ENCODE data around the gene CAPN11. TPM values are rescaled to one million over a fixed set of nuclear protein-coding genes. Genes with fewer than 3 reads are reported as not detected.
"Not testable (repeated sequence)": the region's sequence is repeated elsewhere in the genome, so short reads cannot be mapped to it uniquely, and the experiment has no call there.

Gene CAPN11
- total RNA-seq, 2 experiments from 2014 or later, result 2.5 to 3.0 TPM

DNA sequence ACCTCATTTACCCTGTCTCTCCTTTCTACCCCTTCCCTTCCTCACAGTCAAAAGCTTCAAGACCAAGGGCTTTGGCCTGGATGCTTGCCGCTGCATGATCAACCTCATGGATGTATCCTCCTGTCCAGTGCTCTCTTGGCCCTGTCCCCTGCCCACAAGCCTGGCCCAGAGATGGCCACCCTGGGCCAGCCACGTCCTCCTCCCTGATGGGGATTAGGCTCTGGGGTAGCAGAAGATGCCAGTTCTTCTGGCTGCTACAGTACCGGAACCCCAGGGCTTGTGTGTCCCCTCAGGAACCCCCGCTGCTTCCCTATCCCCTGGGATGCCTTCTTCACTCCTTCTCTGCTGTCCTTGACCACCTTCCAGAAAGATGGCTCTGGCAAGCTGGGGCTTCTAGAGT, 22.3 kb downstream of the CAPN11 start:
- H3K36me3 Mint-ChIP-seq (ENCODE audit: low read depth), result no peaks in the 10 kb centered on the region
- no peak overlapping the region for H3K27ac Mint-ChIP-seq
- POLR2A ChIA-PET, result no interaction called here

DNA sequence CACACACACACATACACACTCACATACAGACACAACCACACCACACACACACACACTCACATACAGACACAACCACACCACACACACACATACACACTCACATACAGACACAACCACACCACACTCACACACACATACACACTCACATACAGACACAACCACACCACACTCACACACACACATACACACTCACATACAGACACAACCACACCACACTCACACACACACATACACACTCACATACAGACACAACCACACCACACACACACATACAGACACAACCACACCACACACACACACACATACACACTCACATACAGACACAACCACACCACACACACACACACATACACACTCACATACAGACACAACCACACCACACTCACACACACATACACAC, 23.2 kb downstream of the CAPN11 start:
- DNase-seq; POLR2A ChIA-PET; H3K27me3 Mint-ChIP-seq; H3K9me3 Mint-ChIP-seq; H3K36me3 Mint-ChIP-seq (ENCODE audit: low read depth); H3K27ac Mint-ChIP-seq; H3K4me3 Mint-ChIP-seq: not testable (repeated sequence)
- CTCF ChIA-PET, result interaction anchor here (0.5 to 1.4 kb wide), 2 partner anchors 24 to 42 kb away, joined by 3 to 4 read pairs; partner anchors contain the start of gene SLC29A1
- H3K4me1 Mint-ChIP-seq, result peaks cover 13% of the 10 kb centered on the region

More for the DNA sequence above, 22.3 kb downstream of the CAPN11 start:
- Mint-ChIP-seq H3K27me3 (no peaks in the 10 kb centered on the region), H3K4me3 (no peak overlapping the region), H3K4me1 (peaks cover 14% of the 10 kb centered on the region), H3K9me3 (no peaks in the 10 kb centered on the region)
- CTCF ChIA-PET, result interaction anchor here (1.0 to 1.2 kb wide), 2 partner anchors 12 to 158 kb away, joined by 3 read pairs; no protein-coding TSS in a partner anchor
- DNase-seq, result no peak

DNA sequence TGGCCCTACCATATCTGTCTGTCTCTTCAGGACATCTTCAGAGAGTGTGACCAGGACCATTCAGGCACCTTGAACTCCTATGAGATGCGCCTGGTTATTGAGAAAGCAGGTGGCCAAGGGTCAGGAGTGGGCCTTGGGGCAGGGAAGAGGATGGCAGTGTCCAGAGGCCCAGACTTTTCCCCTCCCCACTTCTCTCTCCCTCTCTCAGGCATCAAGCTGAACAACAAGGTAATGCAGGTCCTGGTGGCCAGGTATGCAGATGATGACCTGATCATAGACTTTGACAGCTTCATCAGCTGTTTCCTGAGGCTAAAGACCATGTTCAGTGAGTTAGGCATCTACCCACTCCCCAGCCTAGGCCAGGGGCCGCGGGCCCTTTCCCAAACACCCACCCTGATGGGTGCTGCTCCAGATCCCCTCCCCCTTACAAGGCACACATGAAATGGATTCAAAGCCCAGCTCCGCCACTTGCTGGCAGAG, 24.3 kb downstream of the CAPN11 start:
- POLR2A ChIA-PET, result no interaction called here
- peaks cover 9% of the 10 kb centered on the region for H3K4me1 Mint-ChIP-seq
- no peaks in the 10 kb centered on the region for H3K27me3 Mint-ChIP-seq
- CTCF ChIA-PET, result interaction anchor here (1.4 kb wide), 1 partner anchor 23 kb away, joined by 4 read pairs; no protein-coding TSS in a partner anchor
- no peak overlapping the region for H3K27ac Mint-ChIP-seq
- no peaks in the 10 kb centered on the region for H3K9me3 Mint-ChIP-seq
- no peak for DNase-seq
- H3K4me3 Mint-ChIP-seq, result no peak overlapping the region
- no peaks in the 10 kb centered on the region for H3K36me3 Mint-ChIP-seq (ENCODE audit: low read depth)

DNA sequence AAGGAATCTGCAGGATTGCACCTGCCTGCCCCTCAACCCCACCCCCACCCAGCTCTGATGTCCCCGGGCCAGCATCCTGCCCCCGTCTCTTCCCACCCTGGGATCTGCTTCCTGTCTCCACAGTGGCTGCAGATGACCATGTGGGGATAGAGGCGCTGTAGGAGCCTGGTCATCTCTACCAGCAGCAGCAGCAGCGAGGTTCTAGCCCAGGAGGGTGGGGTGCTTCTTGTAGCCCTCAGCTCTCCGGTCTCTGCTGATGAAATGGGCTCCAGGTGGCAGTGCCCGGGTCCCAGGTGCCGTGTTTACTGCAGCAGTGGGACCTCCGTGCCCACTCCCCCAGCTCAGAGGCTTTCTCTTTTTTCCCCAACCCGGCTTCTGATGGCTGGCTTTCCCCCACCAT, 25.2 kb downstream of the CAPN11 start:
- Mint-ChIP-seq H3K4me3 (no peak overlapping the region), H3K36me3 (ENCODE audit: low read depth) (no peaks in the 10 kb centered on the region), H3K27ac (no peak overlapping the region), H3K9me3 (no peaks in the 10 kb centered on the region), H3K4me1 (peaks cover 9% of the 10 kb centered on the region), H3K27me3 (no peaks in the 10 kb centered on the region)
- DNase-seq, result no peak
- ChIA-PET CTCF (no interaction called here), POLR2A (no interaction called here)

DNA sequence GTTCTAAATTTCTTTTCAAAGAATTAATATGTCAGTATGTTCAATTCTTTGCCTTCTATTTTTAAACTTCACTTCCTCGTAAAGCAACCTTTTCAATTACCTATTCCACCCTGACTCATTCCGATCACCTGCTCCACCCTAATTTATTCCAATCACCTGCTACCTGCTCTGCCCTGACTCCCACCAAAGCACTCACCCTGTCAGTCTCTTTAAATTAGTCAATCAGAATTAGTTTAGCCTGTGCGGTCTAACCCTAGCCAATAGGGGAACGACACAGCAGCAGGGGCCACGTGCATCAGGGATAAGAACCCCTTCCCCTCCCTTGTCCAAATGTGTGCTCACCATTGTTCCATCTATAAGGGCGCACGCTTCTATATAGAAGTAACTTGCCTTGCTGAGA, 26.7 kb downstream of the CAPN11 start:
- H3K9me3 Mint-ChIP-seq; DNase-seq; H3K36me3 Mint-ChIP-seq (ENCODE audit: low read depth); H3K4me1 Mint-ChIP-seq; H3K27ac Mint-ChIP-seq; H3K4me3 Mint-ChIP-seq; POLR2A ChIA-PET; H3K27me3 Mint-ChIP-seq: not testable (repeated sequence)
- CTCF ChIA-PET, result interaction anchor here (1.3 kb wide), 1 partner anchor 82 kb away, joined by 4 read pairs; no protein-coding TSS in a partner anchor

DNA sequence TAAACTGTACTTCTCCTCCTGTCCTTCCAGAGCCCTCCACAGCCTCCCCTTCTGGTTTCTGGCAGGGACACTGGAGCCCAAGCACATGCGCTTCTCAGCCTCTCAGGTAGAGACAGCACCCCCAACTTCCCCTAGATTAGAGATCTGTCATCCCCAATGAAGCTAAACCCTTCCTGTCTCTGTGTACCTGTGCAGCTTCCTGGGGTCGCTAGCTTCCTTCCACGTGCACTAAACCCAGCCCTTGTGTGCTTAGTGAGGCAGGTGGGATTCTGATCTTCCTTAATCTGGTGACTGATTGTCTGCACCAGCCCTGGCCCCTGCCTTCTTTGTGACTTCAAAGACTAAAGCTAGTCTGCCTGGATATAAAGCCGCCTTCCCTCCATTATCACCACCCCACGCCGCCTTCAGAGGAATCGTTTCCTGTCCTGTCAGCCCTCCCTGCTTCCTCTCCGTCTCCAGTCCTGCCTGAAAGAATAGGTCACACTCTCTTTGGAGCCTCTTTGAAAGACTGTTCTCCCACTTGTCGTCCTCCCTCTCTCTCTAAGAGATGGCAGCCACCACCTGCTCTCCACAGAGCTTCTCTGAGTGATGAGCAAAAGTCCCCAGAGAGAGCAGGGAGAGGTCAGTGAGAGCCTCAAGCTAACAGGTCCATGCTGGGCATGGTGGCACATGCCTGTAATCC, 27.5 kb downstream of the CAPN11 start:
- Mint-ChIP-seq H3K36me3 (ENCODE audit: low read depth) (no peaks in the 10 kb centered on the region), H3K4me1 (peaks cover 9% of the 10 kb centered on the region), H3K4me3 (no peak overlapping the region), H3K9me3 (no peaks in the 10 kb centered on the region), H3K27ac (no peak overlapping the region), H3K27me3 (no peaks in the 10 kb centered on the region)
- ChIA-PET POLR2A (no interaction called here), CTCF (interaction anchor here (0.8 to 1.3 kb wide), 2 partner anchors 35 to 82 kb away, joined by 3 to 4 read pairs; no protein-coding TSS in a partner anchor)
- DNase-seq, result no peak

DNA sequence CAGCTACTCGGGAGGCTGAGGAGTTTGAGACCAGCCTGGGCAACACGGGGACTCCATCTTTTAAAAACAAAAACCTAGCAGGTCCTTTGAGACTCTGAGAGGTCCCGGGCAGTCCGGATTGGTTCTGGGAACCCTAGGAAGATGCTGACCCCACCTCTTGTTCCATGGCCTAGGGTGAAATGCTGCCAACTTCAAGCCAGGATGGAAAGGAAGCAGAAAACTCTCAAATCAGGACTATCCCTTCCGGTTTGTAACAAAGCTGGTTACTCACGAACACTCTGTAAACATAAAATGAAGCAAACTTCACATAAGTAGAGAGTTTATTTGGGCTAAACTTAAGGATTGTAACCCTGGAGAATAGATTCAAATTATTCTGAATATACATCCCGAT, 28.0 kb downstream of the CAPN11 start:
- ChIA-PET POLR2A (no interaction called here), CTCF (interaction anchor here (0.8 to 1.3 kb wide), 2 partner anchors 35 to 81 kb away, joined by 3 to 4 read pairs; no protein-coding TSS in a partner anchor)
- no peaks in the 10 kb centered on the region for H3K27me3 Mint-ChIP-seq
- no peaks in the 10 kb centered on the region for H3K36me3 Mint-ChIP-seq (ENCODE audit: low read depth)
- H3K9me3 Mint-ChIP-seq, result no peaks in the 10 kb centered on the region
- DNase-seq, result no peak
- H3K27ac Mint-ChIP-seq, result no peak overlapping the region
- peaks cover 9% of the 10 kb centered on the region for H3K4me1 Mint-ChIP-seq
- H3K4me3 Mint-ChIP-seq, result no peak overlapping the region

DNA sequence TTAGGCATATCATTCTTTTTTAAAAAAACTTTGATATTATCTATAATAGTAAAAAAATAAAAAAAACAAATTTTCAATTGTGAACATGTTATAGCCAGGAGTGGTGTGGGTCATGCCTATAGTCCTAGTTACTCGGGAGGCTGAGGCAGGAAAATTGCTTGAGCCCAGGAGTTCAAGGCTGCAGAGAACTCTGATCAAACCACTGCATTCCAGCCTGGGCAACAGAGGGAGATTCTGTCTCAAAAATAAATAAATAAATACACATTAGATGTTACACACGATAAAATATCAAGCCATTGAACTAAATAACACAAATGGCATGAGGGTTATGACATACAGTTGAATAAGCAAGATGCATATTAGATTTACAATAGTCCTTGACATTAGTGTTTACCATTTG, 30.2 kb downstream of the CAPN11 start:
- no peak overlapping the region for H3K27ac Mint-ChIP-seq
- no peaks in the 10 kb centered on the region for H3K9me3 Mint-ChIP-seq
- H3K36me3 Mint-ChIP-seq (ENCODE audit: low read depth), result no peaks in the 10 kb centered on the region
- no peak for DNase-seq
- H3K4me3 Mint-ChIP-seq, result no peak overlapping the region
- ChIA-PET CTCF (interaction anchor here (1.6 to 1.9 kb wide), 2 partner anchors 13 to 20 kb away, joined by 5 to 7 read pairs; no protein-coding TSS in a partner anchor), POLR2A (no interaction called here)
- H3K27me3 Mint-ChIP-seq, result no peaks in the 10 kb centered on the region
- H3K4me1 Mint-ChIP-seq, result peaks cover 13% of the 10 kb centered on the region

DNA sequence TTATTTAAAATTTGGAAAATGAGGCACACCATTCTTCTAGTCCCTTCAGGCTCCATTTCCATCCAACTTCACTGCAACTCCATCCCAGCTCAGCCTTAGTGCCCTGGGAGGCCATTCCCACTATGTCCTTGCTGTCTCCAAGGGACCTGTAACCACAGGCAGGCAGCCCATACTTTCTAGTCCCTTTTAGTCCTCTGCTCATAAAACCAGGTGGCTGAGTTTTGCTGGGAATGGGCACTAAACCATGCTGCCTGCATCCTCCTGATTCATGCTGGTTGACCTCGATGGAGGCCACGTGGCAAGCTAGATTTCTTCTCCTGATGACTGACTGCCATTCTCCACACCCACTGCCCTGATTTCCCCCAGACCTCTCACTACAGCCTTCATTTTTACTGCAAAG, 30.6 kb downstream of the CAPN11 start:
- no peak overlapping the region for H3K27ac Mint-ChIP-seq
- no peaks in the 10 kb centered on the region for H3K9me3 Mint-ChIP-seq
- no peak overlapping the region for H3K4me3 Mint-ChIP-seq
- peaks cover 13% of the 10 kb centered on the region for H3K4me1 Mint-ChIP-seq
- ChIA-PET CTCF (interaction anchor here (0.7 to 1.9 kb wide), 3 partner anchors 10 to 14 kb away, joined by 3 to 7 read pairs (median 5); no protein-coding TSS in a partner anchor), POLR2A (interaction anchor here (0.6 kb wide), 1 partner anchor 36 kb away, joined by 3 read pairs; no protein-coding TSS in a partner anchor)
- no peaks in the 10 kb centered on the region for H3K36me3 Mint-ChIP-seq (ENCODE audit: low read depth)
- DNase-seq, result no peak
- H3K27me3 Mint-ChIP-seq, result no peaks in the 10 kb centered on the region

DNA sequence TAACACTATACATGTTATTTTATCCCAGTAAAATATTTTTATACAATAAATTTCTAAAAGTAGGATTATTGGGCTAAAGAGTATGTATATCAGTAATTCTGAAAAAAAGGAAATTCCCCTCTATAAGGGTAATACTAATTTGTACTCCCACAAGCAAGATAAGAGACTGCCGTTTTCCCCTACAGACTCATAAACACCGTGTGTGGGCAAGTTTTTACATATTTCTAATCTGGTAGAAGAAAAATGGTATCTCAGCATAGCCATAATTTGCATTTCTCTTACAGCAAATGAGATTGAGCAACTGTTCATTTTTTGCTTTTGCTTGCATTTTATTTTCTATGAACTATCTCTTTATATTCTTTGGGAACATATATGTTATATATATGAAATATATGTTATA, 32.1 kb downstream of the CAPN11 start:
- Mint-ChIP-seq H3K27me3 (peaks cover 4% of the 10 kb centered on the region), H3K4me3 (no peak overlapping the region), H3K36me3 (ENCODE audit: low read depth) (no peaks in the 10 kb centered on the region), H3K9me3 (no peaks in the 10 kb centered on the region), H3K4me1 (peaks cover 10% of the 10 kb centered on the region), H3K27ac (no peak overlapping the region)
- CTCF ChIA-PET, result interaction anchor here (0.6 to 1.9 kb wide), 2 partner anchors 15 to 105 kb away, joined by 3 to 7 read pairs; no protein-coding TSS in a partner anchor
- DNase-seq, result no peak
- POLR2A ChIA-PET, result no interaction called here

DNA sequence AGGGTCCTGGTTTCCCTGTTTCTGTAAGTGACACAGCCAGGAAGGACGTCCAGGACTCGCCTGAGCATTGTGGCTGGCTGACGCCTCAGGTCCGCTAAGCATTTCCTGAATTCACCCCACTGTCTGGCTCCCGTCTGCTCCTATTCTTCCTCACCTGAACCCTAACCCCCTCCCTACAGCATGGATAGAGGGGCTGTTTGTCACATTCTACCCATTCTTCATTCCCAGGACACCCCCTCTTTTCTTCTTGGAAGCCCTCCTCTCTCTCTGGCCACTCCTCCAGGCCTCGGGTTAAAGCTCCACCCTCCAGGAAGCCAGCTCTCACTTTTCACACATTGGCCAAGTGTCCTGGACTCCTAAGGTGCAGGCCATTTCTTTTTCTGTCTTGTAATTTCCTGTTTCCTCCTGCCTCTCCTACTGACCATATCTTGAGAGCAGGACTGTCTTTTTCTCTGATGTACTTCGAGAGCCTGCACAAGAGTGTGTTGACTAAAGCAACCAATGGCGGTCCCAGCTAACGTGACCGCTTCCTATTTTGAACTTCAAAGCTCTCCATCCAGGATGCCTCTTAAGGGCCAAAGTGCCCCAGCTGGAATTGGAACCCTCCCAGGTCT, 33.9 kb downstream of the CAPN11 start:
- no peak for DNase-seq
- H3K27me3 Mint-ChIP-seq, result peaks cover 4% of the 10 kb centered on the region
- CTCF ChIA-PET, result interaction anchor here (1.6 kb wide), 1 partner anchor 12 kb away, joined by 3 read pairs; no protein-coding TSS in a partner anchor
- POLR2A ChIA-PET, result no interaction called here
- H3K9me3 Mint-ChIP-seq, result no peaks in the 10 kb centered on the region
- no peak overlapping the region for H3K4me3 Mint-ChIP-seq
- no peaks in the 10 kb centered on the region for H3K36me3 Mint-ChIP-seq (ENCODE audit: low read depth)
- H3K27ac Mint-ChIP-seq, result no peak overlapping the region
- peaks cover 3% of the 10 kb centered on the region for H3K4me1 Mint-ChIP-seq

DNA sequence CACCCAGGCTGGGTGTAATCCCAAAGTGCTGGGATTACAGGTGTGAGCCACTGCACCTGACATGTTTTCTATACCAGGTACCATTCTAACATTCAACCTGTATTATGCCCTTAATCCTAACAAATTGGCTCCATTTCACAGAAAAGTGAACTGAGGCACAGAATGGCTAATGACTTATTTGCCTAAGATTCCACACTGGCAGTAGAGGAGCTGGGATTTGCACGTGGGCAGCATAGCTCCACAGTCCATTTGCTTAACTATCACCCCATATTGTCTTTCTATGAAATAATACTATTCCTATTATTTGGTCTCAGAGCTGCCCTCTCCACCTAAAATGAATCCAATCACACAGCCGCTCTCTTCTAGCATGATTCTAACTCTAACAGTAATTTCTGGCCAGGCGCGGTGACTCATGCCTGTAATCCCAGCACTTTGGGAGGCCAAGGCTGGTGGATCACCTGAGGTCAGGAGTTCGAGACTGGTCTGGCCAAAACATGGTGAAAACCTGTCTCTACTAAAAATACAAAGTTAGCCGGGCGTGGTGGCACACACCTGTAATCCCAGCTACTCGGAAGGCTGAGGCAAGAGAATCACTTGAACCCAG, 34.8 kb downstream of the CAPN11 start:
- Mint-ChIP-seq H3K27ac (no peak overlapping the region), H3K36me3 (ENCODE audit: low read depth) (no peaks in the 10 kb centered on the region), H3K9me3 (no peaks in the 10 kb centered on the region), H3K27me3 (peaks cover 4% of the 10 kb centered on the region), H3K4me3 (no peak overlapping the region), H3K4me1 (peaks cover 3% of the 10 kb centered on the region)
- POLR2A ChIA-PET, result no interaction called here
- no peak for DNase-seq
- CTCF ChIA-PET, result interaction anchor here (1.6 kb wide), 1 partner anchor 13 kb away, joined by 3 read pairs; no protein-coding TSS in a partner anchor

DNA sequence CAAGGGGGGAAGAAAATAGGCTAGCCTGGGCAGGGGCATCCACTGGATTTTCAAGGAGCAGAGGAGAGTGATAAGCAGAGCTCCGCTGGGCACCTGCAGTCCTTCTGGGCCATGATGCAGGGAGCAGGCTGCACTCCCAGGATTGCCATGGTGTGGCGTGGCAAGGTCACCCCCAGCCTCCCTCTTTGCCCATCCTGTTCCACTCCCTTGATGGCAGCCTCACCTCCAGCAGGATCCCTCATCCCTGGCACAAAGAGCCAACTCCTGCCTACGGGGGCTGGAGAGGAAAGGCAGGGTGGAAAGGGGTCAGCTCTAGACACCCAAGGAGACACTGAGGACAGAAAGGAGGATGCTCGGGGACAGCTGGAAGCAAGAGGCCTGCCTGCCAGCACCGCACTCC, 35.7 kb downstream of the CAPN11 start:
- ChIA-PET CTCF (interaction anchor here (0.6 kb wide), 1 partner anchor 8 kb away, joined by 3 read pairs; no protein-coding TSS in a partner anchor), POLR2A (no interaction called here)
- no peaks in the 10 kb centered on the region for H3K36me3 Mint-ChIP-seq (ENCODE audit: low read depth)

More for the DNA sequence above, 35.7 kb downstream of the CAPN11 start:
- Mint-ChIP-seq H3K27me3 (peaks cover 4% of the 10 kb centered on the region), H3K27ac (no peak overlapping the region), H3K4me3 (no peak overlapping the region), H3K9me3 (no peaks in the 10 kb centered on the region), H3K4me1 (peaks cover 3% of the 10 kb centered on the region)
- no peak for DNase-seq
